GM19035 (cell line): ENCODE measurements around the gene FASTKD3.
A peak's percentile ranks its signal among the peaks of the same experiment; 100 is the strongest.

Source experiments
- ATAC-seq: cut with Tn5 transposase; IDR thresholded peaks from one replicate; pipeline ENCODE4 v1.9.1; 2021; ENCODE audit not compliant: unreplicated experiment

The FASTKD3 gene, protein sequence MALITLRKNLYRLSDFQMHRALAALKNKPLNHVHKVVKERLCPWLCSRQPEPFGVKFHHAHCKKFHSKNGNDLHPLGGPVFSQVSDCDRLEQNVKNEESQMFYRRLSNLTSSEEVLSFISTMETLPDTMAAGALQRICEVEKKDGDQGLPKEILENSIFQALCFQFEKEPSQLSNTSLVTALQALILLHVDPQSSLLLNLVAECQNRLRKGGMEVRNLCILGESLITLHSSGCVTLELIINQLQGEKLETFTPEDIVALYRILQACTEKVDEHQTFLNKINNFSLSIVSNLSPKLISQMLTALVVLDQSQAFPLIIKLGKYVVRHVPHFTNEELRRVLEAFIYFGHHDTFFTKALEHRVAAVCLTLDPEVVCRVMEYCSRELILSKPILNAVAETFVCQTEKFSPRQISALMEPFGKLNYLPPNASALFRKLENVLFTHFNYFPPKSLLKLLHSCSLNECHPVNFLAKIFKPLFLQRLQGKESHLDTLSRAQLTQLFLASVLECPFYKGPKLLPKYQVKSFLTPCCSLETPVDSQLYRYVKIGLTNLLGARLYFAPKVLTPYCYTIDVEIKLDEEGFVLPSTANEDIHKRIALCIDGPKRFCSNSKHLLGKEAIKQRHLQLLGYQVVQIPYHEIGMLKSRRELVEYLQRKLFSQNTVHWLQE

DNA sequence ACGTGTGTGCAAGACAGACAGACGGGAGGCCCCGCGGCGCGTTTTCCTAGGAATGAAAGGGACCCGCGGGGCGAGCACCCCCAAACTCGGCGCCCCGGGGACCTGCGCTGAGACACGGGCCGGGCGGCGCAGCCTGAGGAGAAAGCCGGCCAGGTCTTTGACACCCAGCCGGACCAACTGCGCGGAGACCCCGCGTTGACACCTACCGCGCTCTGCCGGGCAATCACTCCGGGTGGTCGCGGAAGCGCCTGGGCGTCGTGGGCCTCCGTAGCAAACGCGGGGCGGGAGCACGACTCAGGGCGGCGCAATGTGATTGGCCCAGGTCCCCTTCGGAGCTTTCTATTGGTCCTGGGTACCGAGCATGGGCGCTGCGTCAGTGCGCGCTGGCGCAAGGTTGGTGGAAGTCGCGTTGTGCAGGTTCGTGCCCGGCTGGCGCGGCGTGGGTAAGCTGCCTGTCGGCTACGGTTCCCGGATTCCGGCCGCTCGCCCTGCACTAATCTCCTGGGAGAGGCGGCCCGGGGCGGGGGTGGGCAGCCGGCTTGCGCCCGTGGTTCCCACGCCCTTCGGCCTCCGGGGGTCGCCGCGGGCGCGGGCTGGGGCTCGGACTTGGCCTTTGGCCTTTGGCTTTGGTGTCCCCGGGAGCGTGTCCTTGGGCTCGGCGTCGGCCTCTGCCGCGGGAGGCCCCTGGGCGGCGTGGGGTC is at the start of gene FASTKD3, which contains the start of gene MTRR:
FASTKD3 (minus strand) TSS at position 259 of the 701 bp plus-strand sequence. CDS start 948 bp downstream, outside the sequence.
MTRR (plus strand) TSS at position 376 of the 701 bp plus-strand sequence. CDS start 1,647 bp downstream, outside the sequence.
- peak; percentile 99 for ATAC-seq

DNA sequence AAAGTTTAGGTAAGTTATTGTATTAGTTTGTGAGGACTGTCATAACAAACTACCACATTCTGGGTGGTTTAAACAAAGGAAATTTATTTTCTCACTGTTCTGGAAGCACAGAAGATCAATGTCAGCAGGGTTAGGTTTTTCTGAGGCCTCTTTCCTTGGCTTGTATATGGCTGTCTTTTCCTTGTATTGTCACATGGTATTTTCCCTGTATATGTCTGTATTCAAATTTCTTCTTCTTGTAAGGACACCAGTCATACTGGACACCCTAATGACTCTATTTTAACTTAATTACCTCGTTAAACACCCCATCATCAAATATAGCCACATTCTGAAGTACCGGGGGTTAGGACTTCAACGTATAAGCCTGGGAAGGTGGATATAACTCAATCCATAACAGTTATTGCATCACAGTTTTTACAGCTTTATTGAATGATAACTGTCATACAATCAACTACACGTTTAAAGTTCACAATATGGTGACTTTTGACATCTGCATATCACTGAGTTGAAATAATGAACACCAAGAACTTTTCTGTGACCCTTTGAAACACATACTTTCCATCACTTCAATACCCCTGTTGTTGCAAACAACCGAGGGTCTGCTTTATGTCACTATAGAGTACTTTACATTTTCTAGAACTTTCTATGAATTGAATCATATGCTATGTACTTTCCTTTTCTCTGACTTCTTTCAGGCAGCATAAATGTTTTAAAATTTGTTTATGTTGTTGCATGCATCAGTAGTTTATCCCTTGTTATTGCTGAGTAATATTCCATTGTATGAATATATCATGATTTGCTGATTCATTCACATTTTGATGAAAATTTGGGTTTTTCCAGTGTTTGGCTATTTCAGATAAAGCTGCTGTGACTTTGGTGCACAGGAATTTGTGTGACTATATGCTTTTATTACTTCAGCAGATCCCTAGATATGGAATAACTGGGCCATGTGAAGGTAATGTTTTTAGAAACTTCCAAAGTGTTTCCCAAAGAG is 48.6 kb upstream of the FASTKD3 start:
- ATAC-seq: no peak

DNA sequence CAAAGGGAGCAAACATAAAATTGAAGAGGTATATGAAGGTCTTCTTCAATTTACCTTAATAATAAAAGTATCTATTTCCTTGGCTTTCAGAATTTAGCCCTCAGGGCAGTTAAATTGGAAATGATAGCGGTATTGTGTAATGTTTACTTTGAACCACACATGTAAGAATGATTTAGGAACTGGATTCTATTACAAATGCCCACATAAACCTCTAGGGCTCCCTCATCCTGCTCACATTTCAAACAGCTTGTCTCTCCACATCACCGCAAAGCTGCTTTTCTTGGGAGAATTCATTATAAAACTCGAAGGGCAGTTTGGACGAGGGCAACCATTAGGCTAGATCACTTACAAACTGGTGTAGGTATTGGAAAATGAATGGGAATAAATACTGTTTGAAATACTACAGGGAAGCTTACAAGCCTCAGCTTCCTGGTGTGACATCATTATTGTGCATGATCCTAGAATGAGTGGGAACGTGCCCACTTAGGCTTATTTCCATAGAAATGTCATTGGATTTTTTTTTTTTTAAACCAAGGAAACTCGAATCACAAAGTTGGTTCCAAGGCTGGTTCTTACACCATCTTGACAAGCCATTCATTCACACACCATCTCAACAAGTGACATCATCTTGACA is 47.5 kb upstream of the FASTKD3 start:
- no peak for ATAC-seq

DNA sequence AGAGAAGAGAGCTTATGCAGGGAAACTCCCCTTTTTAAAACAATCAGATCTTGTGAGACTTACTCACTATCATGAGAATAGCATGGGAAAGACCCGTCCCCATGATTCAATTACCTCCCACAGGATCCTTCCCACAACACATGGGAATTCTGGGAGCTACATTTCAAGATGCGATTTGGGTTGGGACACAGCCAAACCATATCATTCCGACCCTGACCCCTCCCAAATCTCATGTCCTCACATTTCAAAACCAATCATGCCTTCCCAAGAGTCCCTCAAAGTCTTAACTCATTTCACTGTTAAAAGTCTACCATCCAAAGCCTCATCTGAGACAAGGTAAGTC is 42.6 kb upstream of the FASTKD3 start:
- ATAC-seq: peak; percentile 30

DNA sequence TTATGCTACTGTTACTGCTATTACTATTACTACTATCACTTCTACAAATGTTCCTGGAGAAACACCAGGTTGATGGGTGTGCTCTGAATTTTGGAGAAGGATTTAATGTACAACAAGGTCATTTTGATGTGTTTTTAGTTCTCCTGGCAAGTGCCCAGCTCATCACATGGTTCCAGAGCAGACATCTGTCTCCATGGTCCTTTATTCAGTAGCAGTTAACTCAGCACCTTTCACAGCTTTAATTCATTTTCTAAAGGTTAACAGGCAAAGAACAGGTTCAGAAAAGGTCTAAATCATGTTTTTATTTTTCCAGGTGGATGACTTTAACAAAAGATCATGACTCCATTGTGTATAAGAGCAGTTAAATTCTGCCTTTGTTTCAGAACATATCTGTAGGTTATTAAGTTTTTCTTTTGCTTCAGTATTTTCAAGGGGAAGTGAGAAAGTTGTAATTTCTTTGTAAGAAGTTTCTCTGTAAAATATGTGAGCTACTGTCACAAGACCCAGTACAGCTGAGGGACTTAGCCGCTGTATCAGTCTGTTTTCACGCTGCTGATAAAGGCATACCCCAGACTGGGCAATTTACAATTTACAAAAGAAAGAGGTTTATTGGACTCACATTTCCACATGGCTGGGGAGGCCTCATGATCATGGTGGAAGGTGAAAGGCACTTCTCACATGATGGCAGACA is 42.1 kb upstream of the FASTKD3 start:
- peak; percentile 56 for ATAC-seq

DNA sequence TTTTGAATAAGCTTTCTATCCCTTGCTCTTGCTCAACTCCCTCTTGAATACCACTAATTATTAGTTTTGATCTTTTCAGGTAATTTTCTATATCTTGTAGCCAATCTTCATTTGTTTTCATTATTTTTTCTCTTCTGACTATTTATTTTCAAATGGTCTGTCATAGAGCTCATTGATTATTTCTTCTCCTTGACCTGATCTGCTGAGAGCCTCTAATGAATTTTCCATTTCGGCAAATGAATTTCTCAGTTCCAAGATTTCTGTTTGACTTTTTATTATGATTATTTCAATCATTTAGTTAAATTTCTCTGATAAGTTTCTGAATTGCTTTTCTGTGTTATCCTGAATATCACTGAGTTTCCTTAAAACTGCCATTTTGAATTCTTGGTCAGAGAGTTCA is 39.5 kb upstream of the FASTKD3 start:
- ATAC-seq: no peak

DNA sequence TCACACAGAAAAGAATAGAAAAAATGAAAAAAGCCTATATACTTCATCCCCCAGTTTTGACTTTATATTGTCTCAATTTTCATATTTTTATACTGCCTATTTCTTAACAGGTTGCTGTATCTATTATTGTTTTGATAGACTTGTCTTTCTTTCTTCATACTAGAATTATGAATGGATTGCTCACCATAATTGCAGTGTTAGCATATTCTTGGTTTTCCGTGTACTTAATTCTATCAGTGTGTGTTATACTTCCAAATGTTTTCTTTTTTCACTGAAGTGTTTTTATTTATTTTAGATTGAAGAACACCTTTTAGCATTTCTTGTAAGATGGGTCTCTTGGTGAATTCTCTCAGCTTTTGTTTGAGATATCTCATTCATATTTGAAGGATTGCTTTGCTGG is 38.8 kb upstream of the FASTKD3 start:
- no peak for ATAC-seq

DNA sequence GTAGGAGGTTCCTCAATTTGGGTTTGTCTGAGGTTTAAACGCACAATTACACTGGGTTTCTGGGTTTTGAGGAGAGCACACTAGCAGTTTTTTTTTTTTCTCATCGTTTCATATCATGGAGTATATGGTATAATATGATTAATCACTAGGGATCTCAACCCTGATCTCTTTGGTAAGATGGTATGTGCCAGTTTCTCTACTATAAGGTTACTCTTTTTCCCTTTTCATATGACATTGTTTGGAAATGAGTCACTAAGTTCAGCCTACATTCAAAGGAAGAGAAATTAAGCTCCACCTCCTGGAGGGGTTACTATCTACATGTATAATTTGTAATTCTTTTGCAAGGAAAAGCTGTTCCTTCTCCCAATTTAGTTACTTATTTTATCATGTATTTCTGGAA is 35.3 kb upstream of the FASTKD3 start:
- ATAC-seq: no peak

DNA sequence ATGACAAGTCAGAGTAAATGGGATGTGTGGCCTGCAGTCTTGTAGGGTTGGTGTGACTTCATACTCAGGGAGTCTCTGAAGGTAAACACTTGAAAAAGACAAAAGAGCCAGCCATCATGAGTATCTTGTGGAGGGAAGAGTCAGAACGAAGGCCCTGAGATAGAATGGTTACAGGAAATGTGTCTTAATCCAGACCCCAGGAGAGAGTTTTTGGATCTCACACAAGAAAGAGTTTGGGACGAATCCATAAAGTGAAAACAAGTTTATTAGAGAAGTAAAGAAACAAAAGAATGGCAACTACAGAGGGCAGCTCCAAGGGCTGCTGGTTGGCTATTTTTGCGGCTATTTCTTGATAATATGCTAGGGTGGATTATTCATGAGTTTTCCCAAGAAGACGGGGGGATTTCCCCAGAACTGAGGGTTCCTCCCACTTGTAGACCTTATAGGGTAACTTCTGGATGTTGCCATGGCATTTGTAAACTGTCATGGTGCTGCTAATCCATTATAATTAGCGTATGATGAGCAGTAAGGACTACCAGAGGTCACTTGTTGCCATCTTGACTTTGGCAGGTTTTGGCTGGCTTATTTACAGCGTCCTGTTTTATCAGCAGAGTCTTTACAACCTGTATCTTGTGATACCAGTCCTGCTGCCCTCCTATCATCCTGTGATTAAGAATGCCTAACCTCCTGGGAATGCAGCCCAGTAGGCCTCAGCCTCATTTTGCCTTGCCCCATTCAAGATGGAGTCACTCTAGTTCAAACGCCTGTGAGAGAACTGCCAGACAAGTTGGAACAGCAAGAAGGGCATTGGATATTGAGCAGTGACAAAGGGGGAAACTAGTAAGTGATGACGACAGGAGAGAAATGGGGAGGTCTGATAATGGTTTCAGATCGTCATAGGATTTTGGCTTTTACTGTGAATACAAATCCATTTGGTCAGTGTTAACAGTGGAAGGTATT is 34.1 kb upstream of the FASTKD3 start:
- no peak for ATAC-seq

DNA sequence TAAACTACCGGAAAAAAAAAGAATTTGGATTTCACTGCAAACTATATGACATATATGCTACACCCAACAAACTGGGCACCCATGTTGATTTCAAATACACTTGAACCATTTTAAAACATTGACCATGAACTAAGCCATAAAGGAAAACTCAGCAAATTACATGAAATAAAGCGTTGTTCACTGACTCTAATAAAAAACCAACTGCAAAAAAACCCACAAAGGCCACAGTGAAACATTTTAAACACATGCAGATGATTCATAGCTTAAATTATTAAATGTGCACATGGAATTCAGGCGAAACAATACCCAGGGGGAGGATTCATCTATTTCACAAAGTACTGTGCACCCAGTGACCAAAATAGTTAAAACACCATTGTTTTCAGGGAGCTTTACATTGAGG is 33.4 kb upstream of the FASTKD3 start:
- no peak for ATAC-seq

DNA sequence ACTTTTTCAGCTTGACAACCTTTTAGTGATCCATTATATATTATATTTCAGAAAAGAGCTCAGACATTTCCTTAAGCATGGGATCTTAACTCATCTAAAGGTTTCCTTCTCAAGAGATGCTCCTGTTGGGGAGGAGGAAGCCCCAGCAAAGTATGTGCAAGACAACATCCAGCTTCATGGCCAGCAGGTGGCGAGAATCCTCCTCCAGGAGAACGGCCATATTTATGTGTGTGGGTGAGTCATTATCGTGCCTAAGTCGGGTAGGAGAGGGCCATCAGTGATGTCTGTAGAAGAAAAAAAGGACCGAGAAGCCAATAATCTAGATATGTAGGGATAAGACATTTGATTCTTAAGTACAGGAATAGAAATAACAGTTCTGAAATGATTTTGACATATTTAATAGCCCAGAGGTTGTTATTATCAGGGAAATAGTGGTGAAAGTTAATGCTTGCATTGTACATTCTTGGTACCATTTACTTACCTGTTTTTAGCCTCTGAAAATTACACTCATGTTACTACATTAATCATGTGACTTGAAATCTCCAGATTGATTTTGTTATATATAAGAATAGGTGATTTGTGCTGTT is 28.3 kb upstream of the FASTKD3 start:
- ATAC-seq: peak; percentile 71

DNA sequence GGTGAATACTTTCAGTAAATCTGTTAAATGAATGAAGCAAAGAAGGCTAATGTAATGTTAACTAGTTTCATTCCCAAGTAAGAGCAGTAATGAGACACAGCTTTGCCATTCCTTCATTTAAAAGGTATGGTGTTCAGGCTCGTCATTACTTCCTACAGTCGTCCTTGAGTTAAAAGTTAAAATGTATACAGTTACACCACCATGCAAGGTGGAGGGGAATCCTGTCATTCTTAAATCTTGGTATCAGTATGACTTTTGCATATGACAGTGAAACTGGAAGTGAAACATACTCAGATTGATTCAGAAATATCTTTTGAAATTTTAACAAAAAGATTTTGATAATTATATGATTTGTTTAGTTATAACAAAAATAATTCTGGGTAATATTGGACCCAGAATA is 26.0 kb upstream of the FASTKD3 start:
- ATAC-seq: peak; percentile 69

DNA sequence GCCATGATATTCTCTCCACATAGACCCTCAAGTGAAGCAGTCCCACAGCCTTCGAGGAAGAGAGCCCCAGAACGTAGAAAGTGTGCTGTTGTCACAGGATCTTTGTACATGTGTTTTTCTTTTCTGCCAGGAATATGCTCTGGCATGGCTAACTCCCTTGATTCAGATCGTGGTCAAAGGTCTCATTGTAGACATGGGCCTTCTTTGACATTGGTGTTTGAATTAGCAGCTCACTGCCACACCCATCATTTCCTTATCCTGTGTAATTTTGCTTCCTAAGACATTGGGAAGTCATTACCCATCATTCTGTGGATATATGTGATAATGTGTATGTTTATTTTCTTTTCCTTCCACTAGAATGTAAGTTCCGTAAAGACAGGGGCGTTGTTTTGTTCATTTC is 25.6 kb upstream of the FASTKD3 start:
- ATAC-seq: no peak

DNA sequence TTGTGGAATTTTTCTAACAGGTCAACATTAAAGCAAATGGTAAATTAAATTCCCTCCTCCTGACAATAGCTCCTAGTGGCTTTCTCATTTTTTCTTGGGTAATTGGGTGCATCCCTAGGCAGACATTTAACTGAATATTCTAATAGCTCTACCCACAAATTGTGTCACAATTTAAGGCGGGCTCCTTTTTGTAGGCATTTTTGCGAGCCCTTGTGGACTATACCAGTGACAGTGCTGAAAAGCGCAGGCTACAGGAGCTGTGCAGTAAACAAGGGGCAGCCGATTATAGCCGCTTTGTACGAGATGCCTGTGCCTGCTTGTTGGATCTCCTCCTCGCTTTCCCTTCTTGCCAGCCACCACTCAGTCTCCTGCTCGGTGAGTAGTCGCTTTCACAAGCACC is 20.1 kb upstream of the FASTKD3 start:
- ATAC-seq: no peak

DNA sequence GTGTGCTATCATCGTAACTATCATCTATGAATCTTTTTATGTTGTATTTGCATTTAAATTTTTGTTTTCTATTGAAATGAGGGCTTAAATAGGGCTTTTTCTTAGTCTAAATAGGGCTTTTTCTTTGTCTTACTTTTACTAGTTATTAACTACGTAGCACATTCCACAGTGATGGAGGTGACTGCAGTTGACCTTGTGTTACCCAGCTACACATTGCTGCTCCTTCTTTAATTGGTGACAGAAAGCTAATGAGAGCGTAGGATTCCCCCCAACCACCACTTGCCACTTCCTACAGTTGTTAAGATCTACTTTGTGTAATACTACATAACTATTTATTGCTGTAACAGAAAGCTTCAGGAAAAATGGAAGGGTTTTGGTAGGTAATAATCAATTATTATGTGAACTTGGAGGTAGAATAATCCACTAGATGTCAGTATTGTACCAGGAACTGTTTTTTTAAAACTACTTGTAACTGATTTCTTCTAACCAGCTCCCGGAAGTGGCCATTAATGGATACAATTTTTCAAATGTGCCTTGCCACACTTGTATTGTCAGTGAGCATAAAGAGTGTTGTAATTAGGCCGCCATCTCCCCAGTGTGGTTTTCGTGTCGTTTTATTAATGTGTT is 18.1 kb upstream of the FASTKD3 start:
- peak; percentile 75 for ATAC-seq

DNA sequence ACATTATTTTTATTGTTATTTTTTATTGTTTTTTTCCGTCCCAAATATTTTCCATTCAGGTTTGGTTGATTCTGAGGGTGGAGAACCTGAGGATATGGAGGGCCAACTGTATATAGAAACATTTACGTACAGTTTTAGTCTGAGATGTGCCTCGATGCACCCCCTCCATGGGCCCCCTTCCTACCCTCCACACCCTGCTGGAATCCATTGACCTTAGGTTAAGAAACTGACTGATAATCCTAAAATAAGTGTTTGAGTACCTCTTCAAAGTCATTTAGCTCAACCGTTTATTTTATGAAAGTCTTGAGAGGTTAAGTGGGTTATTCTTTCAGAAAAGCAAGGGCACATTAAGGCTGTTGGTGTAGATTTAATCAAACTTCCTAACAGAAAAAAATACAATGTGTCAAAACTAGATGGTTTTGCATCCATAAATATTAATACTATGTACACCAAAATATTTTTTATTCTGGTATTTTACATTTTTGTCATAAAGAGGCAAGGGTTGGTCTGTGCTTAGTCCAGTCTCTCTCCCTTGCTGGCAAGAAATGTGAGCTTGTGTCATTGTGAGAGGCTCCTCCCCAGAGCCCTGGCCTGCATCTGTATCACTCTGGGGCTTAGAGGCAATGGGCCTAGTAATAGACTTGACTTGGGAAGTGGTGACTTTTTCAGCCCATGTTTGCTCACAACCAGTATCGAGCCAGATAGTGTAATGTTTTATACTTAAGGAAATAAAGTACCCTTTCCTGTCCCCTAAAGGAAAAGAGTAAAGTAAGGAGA is 15.8 kb upstream of the FASTKD3 start:
- ATAC-seq: no peak

DNA sequence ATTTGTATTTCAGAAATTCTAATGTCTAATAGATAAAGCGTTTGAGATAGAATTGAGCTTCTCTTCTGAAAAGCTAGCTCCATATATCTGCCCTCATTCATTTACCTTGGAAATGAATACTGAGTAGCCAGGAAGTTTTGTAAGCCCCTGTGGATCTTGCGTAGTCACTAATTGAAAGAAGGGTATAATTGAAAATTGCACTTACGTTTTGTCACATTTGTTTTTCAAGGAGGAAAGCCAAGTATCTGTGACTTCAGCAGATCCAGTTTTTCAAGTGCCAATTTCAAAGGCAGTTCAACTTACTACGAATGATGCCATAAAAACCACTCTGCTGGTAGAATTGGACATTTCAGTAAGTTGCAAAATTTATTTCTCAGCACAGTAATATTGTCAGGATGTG is 14.1 kb upstream of the FASTKD3 start:
- no peak for ATAC-seq
